B cell (primary cell): ENCODE data around the gene ADIG. TPM values are rescaled to one million over a fixed set of nuclear protein-coding genes. Genes with fewer than 3 reads are reported as not detected.

Source experiments
- ATAC-seq: fragments of 200-7000 bp; cut with Tn5 transposase; one replicate; pipeline ENCODE4 v1.10.0; 2021; ENCODE audit warnings: low read depth, mild to moderate bottlenecking, moderate number of reproducible peaks, moderate library complexity
- CTCF ChIA-PET: fragments of 350-600 bp; sonication (Branson Sonifier 250); formaldehyde crosslinking; loops from one replicate; lab custom pipeline; 2021; ENCODE audit warnings: antibody characterized with exemption, inconsistent platforms; lab: Charles Lee
- POLR2A ChIA-PET: fragments of 350-600 bp; sonication (Branson Sonifier 250); formaldehyde crosslinking; loops from one replicate; lab custom pipeline; 2021; ENCODE audit warnings: antibody characterized with exemption; lab: Charles Lee
- DNase-seq: peaks from one replicate; pipeline ENCODE4 v3.0.0; 2013
- H2AFZ ChIP-seq: 2 replicates; pipeline ENCODE4 v1.6.1; 2012; ENCODE audit warnings: mild to moderate bottlenecking, low read depth, low read length; ENCODE audit not compliant: insufficient read depth, poor library complexity, severe bottlenecking
- H3K27ac ChIP-seq, 2 donors: 1 replicate in 1 of 2; 2 replicates in 1 of 2; pipeline ENCODE4 v1.5.1; 2012 to 2013; ENCODE audit warnings: low read length in 2 of 2, mild to moderate bottlenecking in 2 of 2, moderate library complexity in 1 of 2
- H3K27me3 ChIP-seq, 4 experiments: fragments of 200-600 bp in 1 of 4; sonication (generic) in 1 of 4; replicated peaks in 1 of 4; 1 replicate in 2 of 4; 2 replicates in 2 of 4; pipeline versions ENCODE4 v1.6.1 to v1.7.0; 2013 to 2016; ENCODE audit warnings: low read length in 3 of 4, mild to moderate bottlenecking in 2 of 4, mixed read lengths in 1 of 4, moderate library complexity in 1 of 4; ENCODE audit not compliant: insufficient read depth in 4 of 4, control insufficient read depth in 3 of 4; ENCODE audit errors: control extremely low read depth in 1 of 4
- H3K36me3 ChIP-seq, 2 experiments: replicated peaks in 1 of 2; 1 replicate in 1 of 2; 2 replicates in 1 of 2; pipeline versions ENCODE4 v1.6.1 to v1.7.1; 2013; ENCODE audit warnings: low read length in 1 of 2; ENCODE audit not compliant: insufficient read depth in 2 of 2, control insufficient read depth in 1 of 2; ENCODE audit errors: control extremely low read depth in 1 of 2, extremely low read depth in 1 of 2
- H3K4me1 ChIP-seq, 2 donors: fragments of 200-600 bp in 1 of 2; sonication (generic) in 1 of 2; 1 replicate in 1 of 2; 2 replicates in 1 of 2; pipeline versions ENCODE4 v1.5.1 to v1.6.1; 2013 to 2017; ENCODE audit warnings: low read length in 2 of 2; ENCODE audit not compliant: control insufficient read depth in 2 of 2, insufficient read depth in 2 of 2
- H3K4me2 ChIP-seq: replicated peaks from 2 replicates; pipeline ENCODE3; 2012; ENCODE audit warnings: mild to moderate bottlenecking, low read depth, low read length; ENCODE audit not compliant: poor library complexity, severe bottlenecking
- H3K4me3 ChIP-seq, 5 experiments: fragments of 200-600 bp in 1 of 5; sonication (generic) in 1 of 5; 1 replicate in 3 of 5; 2 replicates in 2 of 5; pipeline versions ENCODE4 v1.5.1 to v1.7.0; 2011 to 2016; ENCODE audit warnings: low read length in 4 of 5, mild to moderate bottlenecking in 4 of 5, low read depth in 2 of 5, control low read depth in 1 of 5, moderate library complexity in 1 of 5; ENCODE audit not compliant: insufficient read depth in 1 of 5; ENCODE audit errors: control extremely low read depth in 1 of 5, extremely low read depth in 1 of 5
- H3K79me2 ChIP-seq: fragments of 200-600 bp; sonication (generic); one replicate; pipeline ENCODE4 v1.6.0; 2016; ENCODE audit warnings: low read length; ENCODE audit not compliant: control insufficient read depth, insufficient read depth
- H3K9ac ChIP-seq: fragments of 200-600 bp; sonication (generic); 2 replicates; pipeline ENCODE4 v1.6.1; 2017; ENCODE audit warnings: mild to moderate bottlenecking, low read length, moderate library complexity
- H3K9me3 ChIP-seq, 3 donors: one replicate each; pipeline versions ENCODE4 v1.6.1 to v1.7.1; 2013; ENCODE audit warnings: low read length in 2 of 3; ENCODE audit not compliant: control insufficient read depth in 2 of 3, insufficient read depth in 1 of 3; ENCODE audit errors: control extremely low read depth in 1 of 3
- H4K20me1 ChIP-seq: 2 replicates; pipeline ENCODE4 v1.6.0; 2012; ENCODE audit warnings: mild to moderate bottlenecking, low read length; ENCODE audit not compliant: insufficient read depth, control insufficient read depth, poor library complexity, severe bottlenecking
- H3K27ac Mint-ChIP-seq: one replicate; pipeline ENCODE4 v1.8.0; 2021; ENCODE audit warnings: mixed read lengths
- H3K27me3 Mint-ChIP-seq: one replicate; pipeline ENCODE4 v1.8.0; 2021; ENCODE audit warnings: mixed read lengths
- H3K4me1 Mint-ChIP-seq: one replicate; pipeline ENCODE4 v1.8.0; 2021; ENCODE audit warnings: mixed read lengths
- H3K4me3 Mint-ChIP-seq: one replicate; pipeline ENCODE4 v1.8.0; 2021; ENCODE audit warnings: mixed read lengths
- H3K9me3 Mint-ChIP-seq: one replicate; pipeline ENCODE4 v1.8.0; 2022; ENCODE audit warnings: mixed read lengths; ENCODE audit not compliant: insufficient read depth
- EZH2 ChIP-seq: IDR thresholded peaks from 2 replicates; pipeline ENCODE4 v1.6.1; 2012; ENCODE audit warnings: borderline replicate concordance, low read depth, mild to moderate bottlenecking, moderate library complexity, low read length; ENCODE audit not compliant: insufficient read depth, poor library complexity, severe bottlenecking
- WGBS: methylation state at CpG from one replicate; pipeline ENCODE4 v1.1.5; 2013; ENCODE audit warnings: missing lambda C conversion rate; ENCODE audit not compliant: insufficient coverage; 5-methylcytosine and 5-hydroxymethylcytosine counted together
- intact Hi-C: fragments of 100-400 bp; cut with micrococcal nuclease; formaldehyde crosslinking; loops from one replicate; pipeline ENCODE4 v1.10.0; 2022
- polyA plus RNA-seq: library from polyadenylated mRNA; depleted of rRNA; stranded (reverse); fragments of >200 nt; gene quantifications from 2 replicates; pipeline ENCODE4 v1.2.3, GENCODE V29; 2012
- total RNA-seq, 2 donors: library from RNA; stranded (reverse); fragments of 120-200 nt in 1 of 2; gene quantifications; 1 replicate in 1 of 2; 2 replicates in 1 of 2; pipeline versions ENCODE4 v1.2.3 to v1.2.4, GENCODE V29; 2013 to 2022
- TF ChIP-seq, protein P1 (sequence below): fragments of 200-600 bp; IDR thresholded peaks from one replicate; pipeline ENCODE4 v1.8.0; 2022; ENCODE audit warnings: antibody characterized with exemption, mild to moderate bottlenecking

ADIG gene
- total and polyA plus RNA-seq, 2 donors (not counting 1 experiment from before 2014, with no cell fraction given), result not detected

DNA sequence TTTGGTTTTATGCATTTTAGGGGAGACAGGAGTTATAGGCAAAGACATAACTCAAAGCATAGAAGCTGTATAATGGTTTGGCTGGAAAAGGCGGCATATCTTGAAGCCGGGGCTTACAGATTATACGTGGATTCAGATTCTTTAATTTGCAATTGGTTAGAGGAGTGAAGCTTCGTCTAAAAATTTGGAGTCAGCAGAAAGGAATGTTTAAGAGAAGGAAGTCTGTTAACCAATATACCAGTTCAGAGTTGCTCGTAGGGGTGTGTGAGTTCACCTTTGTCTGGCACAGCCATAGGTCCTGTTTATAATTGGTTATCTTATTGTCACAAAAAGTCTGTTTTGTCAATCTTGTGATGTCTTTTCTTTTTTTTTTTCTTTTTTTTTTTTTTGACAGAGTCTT, 29.5 kb downstream of the ADIG start:
- ChIA-PET POLR2A (no interaction called here), CTCF (no interaction called here)
- Histone ChIP-seq H3K4me1 (no peaks in the 10 kb centered on the region), H3K27me3 (peaks cover 0 to 13% (median under 1%) of the 10 kb centered on the region in 4 experiments), H3K79me2 (no peaks in the 10 kb centered on the region), H3K36me3 (no peaks in the 10 kb centered on the region), H2AFZ (no peak overlapping the region), H3K9me3 (no peaks in the 10 kb centered on the region), H4K20me1 (no peaks in the 10 kb centered on the region), H3K27ac (no peak overlapping the region), H3K4me2 (no peak overlapping the region), H3K9ac (no peak overlapping the region), H3K4me3 (no peak overlapping the region)
- H3K9me3 Mint-ChIP-seq, result no peaks in the 10 kb centered on the region
- no peaks in the 10 kb centered on the region for H3K4me1 Mint-ChIP-seq
- ATAC-seq (no peak), DNase-seq (no peak)
- peaks cover 55% of the 10 kb centered on the region for H3K27me3 Mint-ChIP-seq
- H3K4me3 Mint-ChIP-seq, result no peak overlapping the region
- no peak overlapping the region for H3K27ac Mint-ChIP-seq
- 85% methylated on average over 4 of the region's 5 CpGs for WGBS
- intact Hi-C loops, result no loop called here
- TF ChIP-seq, protein P1, sequence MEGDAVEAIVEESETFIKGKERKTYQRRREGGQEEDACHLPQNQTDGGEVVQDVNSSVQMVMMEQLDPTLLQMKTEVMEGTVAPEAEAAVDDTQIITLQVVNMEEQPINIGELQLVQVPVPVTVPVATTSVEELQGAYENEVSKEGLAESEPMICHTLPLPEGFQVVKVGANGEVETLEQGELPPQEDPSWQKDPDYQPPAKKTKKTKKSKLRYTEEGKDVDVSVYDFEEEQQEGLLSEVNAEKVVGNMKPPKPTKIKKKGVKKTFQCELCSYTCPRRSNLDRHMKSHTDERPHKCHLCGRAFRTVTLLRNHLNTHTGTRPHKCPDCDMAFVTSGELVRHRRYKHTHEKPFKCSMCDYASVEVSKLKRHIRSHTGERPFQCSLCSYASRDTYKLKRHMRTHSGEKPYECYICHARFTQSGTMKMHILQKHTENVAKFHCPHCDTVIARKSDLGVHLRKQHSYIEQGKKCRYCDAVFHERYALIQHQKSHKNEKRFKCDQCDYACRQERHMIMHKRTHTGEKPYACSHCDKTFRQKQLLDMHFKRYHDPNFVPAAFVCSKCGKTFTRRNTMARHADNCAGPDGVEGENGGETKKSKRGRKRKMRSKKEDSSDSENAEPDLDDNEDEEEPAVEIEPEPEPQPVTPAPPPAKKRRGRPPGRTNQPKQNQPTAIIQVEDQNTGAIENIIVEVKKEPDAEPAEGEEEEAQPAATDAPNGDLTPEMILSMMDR, result no peak
- TF ChIP-seq EZH2, result no peak

DNA sequence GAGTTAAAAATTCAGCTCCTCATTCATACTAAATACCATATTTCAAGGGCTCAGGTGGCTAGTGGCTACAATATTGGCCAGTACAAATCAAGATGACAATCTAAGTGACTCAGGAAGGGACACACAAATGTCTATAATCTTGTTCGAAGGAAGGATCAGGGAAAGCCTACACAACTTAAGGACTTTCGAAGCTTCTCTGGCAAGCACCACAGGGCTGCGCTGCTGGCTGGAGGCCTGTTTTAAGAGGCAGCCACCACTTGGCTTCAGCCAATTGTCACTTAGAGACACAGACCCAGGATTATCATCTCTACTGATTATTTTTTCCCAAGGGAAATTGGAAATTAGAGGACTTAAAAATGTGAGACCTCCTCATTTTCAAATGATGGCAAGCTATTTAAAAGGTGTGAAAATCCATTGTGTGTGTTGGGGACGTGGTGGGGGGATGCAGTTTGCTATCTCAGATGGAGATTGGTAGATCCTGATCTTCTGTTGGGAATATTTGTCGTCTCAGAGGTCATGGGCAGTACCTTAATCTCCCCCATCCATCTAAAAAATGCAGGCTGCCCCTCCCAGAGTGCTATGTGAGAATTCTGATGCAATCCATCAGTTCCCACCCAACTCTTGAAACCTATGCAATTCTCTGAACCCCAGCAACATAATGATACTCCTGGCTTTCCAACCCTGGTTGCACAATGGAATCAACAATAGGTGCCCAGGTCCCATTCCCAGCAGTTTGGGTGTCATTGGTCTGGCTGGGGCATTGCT, 31.9 kb downstream of the ADIG start:
- Histone ChIP-seq H3K27ac (no peak overlapping the region), H3K9me3 (no peaks in the 10 kb centered on the region), H2AFZ (no peak overlapping the region), H3K9ac (no peak overlapping the region), H3K4me1 (no peaks in the 10 kb centered on the region), H4K20me1 (no peaks in the 10 kb centered on the region), H3K4me3 (no peak overlapping the region), H3K27me3 (peaks cover 0 to 16% (median 0%) of the 10 kb centered on the region in 4 experiments), H3K36me3 (no peaks in the 10 kb centered on the region), H3K4me2 (no peak overlapping the region), H3K79me2 (no peaks in the 10 kb centered on the region)
- 85% methylated on average over 3 of the region's 5 CpGs for WGBS
- intact Hi-C loops, result no loop called here
- no peaks in the 10 kb centered on the region for H3K9me3 Mint-ChIP-seq
- no peak overlapping the region for H3K27ac Mint-ChIP-seq
- no peak overlapping the region for H3K4me3 Mint-ChIP-seq
- peaks cover 54% of the 10 kb centered on the region for H3K27me3 Mint-ChIP-seq
- DNase-seq, result no peak
- TF ChIP-seq EZH2, result no peak
- TF ChIP-seq, protein P1, result no peak
- ATAC-seq, result no peak
- H3K4me1 Mint-ChIP-seq, result no peaks in the 10 kb centered on the region
- POLR2A ChIA-PET, result no interaction called here
- CTCF ChIA-PET, result no interaction called here
